ENCODE measurements around the gene FAAP20. TPM values are rescaled to one million over a fixed set of nuclear protein-coding genes. Genes with fewer than 3 reads are reported as not detected.

Gene FAAP20
- total RNA-seq, 3 donors from 2014 or later (not counting 1 experiment from before 2014, with no cell fraction given) = 40.3 to 53.0 (median 43.3) TPM

GRCh38 chr1:2174348-2175054 is 20.1 kb downstream of the FAAP20 start:
- TF ChIP-seq CTCF (IDR thresholded peaks at IDR 0.05) = peak; percentile 42
- intact Hi-C loops (cut with micrococcal nuclease) = no loop called here
- H3K36me3 ChIP-seq (ENCODE audit: control insufficient read depth, insufficient read depth, low read length) = peaks cover 4% of the 10 kb centered on the region
- Mint-ChIP-seq H3K27ac (no peak overlapping the region), H3K9me3 (no peaks in the 10 kb centered on the region), H3K4me3 (no peak overlapping the region), H3K36me3 (no peaks in the 10 kb centered on the region), H3K4me1 (peaks cover 0 to 3% of the 10 kb centered on the region in 2 donors), H3K27me3 (ENCODE audit: low read depth in 2 of 2) (no peaks in the 10 kb centered on the region)
- DNase-seq (peak in 1 of 2 donors; percentile 66), ATAC-seq (peak in 2 of 3 donors; percentile 44 to 63)
- H3K27ac ChIP-seq (ENCODE audit: low read length) = no peak overlapping the region
- peaks cover 7% of the 10 kb centered on the region for H3K4me1 ChIP-seq (ENCODE audit: control insufficient read depth, insufficient read depth, low read length)
- H3K9me3 ChIP-seq (ENCODE audit: control insufficient read depth, insufficient read depth, low read length) = no peaks in the 10 kb centered on the region
- 44% methylated on average over 28 of the region's 31 CpGs for WGBS (ENCODE audit: insufficient coverage)
- no peaks in the 10 kb centered on the region for H3K27me3 ChIP-seq (ENCODE audit: control insufficient read depth, insufficient read depth, low read length)
- no peak overlapping the region for H3K4me3 ChIP-seq (ENCODE audit: low read length)

GRCh38 chr1:2173546-2174347 is 20.8 kb downstream of the FAAP20 start:
- no peak overlapping the region for H3K27ac Mint-ChIP-seq
- no peak for DNase-seq
- H3K4me3 Mint-ChIP-seq = no peak overlapping the region
- no peaks in the 10 kb centered on the region for H3K27me3 ChIP-seq (ENCODE audit: control insufficient read depth, insufficient read depth, low read length)
- H3K36me3 Mint-ChIP-seq = no peaks in the 10 kb centered on the region
- no peak overlapping the region for H3K27ac ChIP-seq (ENCODE audit: low read length)
- H3K4me1 Mint-ChIP-seq = peaks cover 0 to 3% of the 10 kb centered on the region in 2 donors
- peaks cover 7% of the 10 kb centered on the region for H3K4me1 ChIP-seq (ENCODE audit: control insufficient read depth, insufficient read depth, low read length)
- H3K4me3 ChIP-seq (ENCODE audit: low read length) = no peak overlapping the region
- intact Hi-C loops (cut with micrococcal nuclease) = no loop called here
- peaks cover 4% of the 10 kb centered on the region for H3K36me3 ChIP-seq (ENCODE audit: control insufficient read depth, insufficient read depth, low read length)
- H3K27me3 Mint-ChIP-seq (ENCODE audit: low read depth in 2 of 2) = no peaks in the 10 kb centered on the region
- H3K9me3 Mint-ChIP-seq = no peaks in the 10 kb centered on the region
- WGBS (ENCODE audit: insufficient coverage) = 90% methylated on average over 35 of the region's 37 CpGs
- no peaks in the 10 kb centered on the region for H3K9me3 ChIP-seq (ENCODE audit: control insufficient read depth, insufficient read depth, low read length)
- peak in 1 of 3 donors; percentile 13 for ATAC-seq
- TF ChIP-seq CTCF (IDR thresholded peaks at IDR 0.05) = no peak

GRCh38 chr1:2172551-2173146 is 21.9 kb downstream of the FAAP20 start:
- H3K4me3 Mint-ChIP-seq = no peak overlapping the region
- ATAC-seq = no peak
- intact Hi-C loops (cut with micrococcal nuclease) = no loop called here

More at GRCh38 chr1:2172551-2173146, 21.9 kb downstream of the FAAP20 start:
- Histone ChIP-seq H3K4me1 (ENCODE audit: control insufficient read depth, insufficient read depth, low read length) (peaks cover 7% of the 10 kb centered on the region), H3K36me3 (ENCODE audit: control insufficient read depth, insufficient read depth, low read length) (peaks cover 2% of the 10 kb centered on the region), H3K27ac (ENCODE audit: low read length) (no peak overlapping the region), H3K27me3 (ENCODE audit: control insufficient read depth, insufficient read depth, low read length) (no peaks in the 10 kb centered on the region), H3K4me3 (ENCODE audit: low read length) (no peak overlapping the region), H3K9me3 (ENCODE audit: control insufficient read depth, insufficient read depth, low read length) (no peaks in the 10 kb centered on the region)
- Mint-ChIP-seq H3K36me3 (no peaks in the 10 kb centered on the region), H3K27me3 (ENCODE audit: low read depth in 2 of 2) (no peaks in the 10 kb centered on the region), H3K9me3 (no peaks in the 10 kb centered on the region), H3K4me1 (no peaks in the 10 kb centered on the region), H3K27ac (no peak overlapping the region)
- no peak for DNase-seq
- no peak for TF ChIP-seq CTCF (IDR thresholded peaks at IDR 0.05)
- WGBS (ENCODE audit: insufficient coverage) = 93% methylated on average over 33 of the region's 33 CpGs
